ENCODE measurements around the gene DAP3. TPM values are rescaled to one million over a fixed set of nuclear protein-coding genes. Genes with fewer than 3 reads are reported as not detected.
A peak's percentile ranks its signal among the peaks of the same experiment; 100 is the strongest.
"Not testable (repeated sequence)": the region's sequence is repeated elsewhere in the genome, so short reads cannot be mapped to it uniquely, and the experiment has no call there.

The DAP3 gene
- total RNA-seq, 1 donor from 2014 or later = 91.2 TPM

DNA sequence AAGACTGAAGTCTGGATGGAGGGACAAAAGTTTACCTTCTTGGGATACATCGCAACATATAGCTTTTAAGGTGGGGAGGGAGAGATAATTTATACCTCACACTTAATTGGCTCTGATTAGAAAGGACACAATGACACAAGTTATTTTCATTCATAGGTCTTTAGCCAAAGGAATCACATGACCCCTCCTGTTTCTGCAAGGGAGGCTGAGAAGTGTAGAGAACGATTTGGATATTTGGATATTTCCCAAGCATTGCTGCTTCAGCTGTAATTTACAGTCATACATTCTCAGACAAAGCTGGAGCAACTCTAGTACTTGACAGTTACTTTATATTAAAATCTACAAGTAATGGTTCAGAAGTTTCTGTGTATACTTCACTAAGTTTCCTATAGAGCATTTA, 24.2 kb downstream of the DAP3 start:
- intact Hi-C loops (cut with DNase I) = no loop called here

DNA sequence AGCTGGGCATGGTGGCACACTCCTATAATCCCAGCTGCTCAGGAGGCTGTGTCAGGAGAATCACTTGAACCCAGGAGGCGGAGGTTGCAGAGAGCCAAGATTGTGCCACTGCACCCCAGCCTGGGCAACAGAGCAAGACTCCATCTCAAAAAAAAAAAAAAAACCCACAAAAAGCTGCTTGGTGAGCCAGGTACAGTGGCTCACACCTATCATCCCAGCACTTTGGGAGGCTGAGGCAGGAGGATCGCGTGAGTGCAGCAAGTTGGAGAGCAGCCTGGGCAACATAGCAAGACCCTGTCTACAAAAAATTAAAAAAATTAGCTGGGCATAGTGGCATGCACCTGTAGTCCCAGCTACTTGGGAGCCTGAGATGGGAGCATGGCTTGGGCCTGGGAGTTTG, 26.2 kb downstream of the DAP3 start:
- intact Hi-C loops (cut with DNase I); DNase-seq (ENCODE audit: low spot score): not testable (repeated sequence)

More for the DNA sequence above, 24.2 kb downstream of the DAP3 start:
- no peak for DNase-seq (ENCODE audit: low spot score)

DNA sequence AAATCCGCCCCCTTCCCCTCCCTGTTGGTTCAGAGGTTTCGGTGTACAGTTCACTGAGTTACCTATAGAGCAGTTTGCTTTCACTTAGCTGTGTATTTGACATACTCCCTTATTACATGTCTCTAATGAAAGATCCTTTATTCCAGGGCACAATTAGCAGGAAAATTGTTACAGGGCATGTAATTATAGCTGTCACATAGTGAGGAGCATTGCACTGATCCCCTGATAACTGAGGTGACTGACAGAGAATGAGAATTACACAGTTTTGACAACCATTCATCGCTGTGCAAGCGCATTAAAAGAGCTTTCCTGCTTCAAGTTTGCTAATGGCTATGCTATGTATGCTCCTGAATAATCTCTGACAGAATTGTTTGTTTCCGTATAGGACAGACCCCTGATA, 26.9 kb downstream of the DAP3 start:
- intact Hi-C loops (cut with DNase I) = no loop called here
- DNase-seq (ENCODE audit: low spot score) = no peak

DNA sequence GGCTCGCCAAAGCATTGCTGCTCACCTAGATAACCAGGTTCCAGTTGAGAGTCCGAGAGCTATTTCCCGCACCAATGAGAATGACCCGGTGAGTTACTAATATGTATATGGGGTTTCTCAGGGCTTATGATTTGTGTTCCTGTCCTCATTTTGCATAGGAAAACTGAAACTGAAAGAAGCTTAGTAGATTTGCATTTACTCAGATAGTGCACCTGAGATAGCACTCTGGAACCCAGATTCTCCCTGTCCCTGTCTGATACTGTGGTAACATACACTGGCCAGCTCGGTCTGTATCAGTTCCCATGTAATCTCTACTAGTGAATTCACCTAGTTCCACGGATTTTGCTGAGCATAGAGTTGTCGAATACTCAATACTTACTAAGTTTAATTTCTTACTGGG, 28.1 kb downstream of the DAP3 start:
- DNase-seq (ENCODE audit: low spot score) = no peak
- intact Hi-C loops (cut with DNase I) = no loop called here

DNA sequence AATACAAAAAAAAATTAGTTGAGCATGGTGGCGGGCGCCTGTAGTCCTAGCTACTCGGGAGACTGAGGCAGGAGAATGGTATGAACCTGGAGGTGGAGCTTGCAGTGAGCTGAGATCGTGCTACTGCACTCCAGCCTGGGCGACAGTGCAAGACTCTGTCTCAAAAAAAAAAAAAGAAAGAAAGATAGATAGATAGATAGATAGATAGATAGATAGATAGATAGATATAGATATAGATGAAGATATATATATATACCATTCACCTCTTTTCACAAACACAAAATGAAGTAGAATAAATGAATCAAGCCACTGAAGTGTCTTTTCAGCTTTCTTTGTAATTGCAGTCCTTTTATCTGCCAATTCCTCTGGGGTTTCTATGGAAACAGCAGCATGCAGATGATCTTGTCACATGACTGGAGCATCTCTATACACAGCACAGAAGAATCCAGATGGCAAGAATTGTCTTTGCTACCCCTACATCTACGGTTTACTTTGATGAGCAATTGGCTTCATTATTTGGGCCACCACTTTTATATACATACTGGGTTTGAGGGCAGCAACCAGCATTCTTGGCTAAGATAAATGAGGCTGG, 29.7 kb downstream of the DAP3 start:
- DNase-seq (ENCODE audit: low spot score); intact Hi-C loops (cut with DNase I): not testable (repeated sequence)

DNA sequence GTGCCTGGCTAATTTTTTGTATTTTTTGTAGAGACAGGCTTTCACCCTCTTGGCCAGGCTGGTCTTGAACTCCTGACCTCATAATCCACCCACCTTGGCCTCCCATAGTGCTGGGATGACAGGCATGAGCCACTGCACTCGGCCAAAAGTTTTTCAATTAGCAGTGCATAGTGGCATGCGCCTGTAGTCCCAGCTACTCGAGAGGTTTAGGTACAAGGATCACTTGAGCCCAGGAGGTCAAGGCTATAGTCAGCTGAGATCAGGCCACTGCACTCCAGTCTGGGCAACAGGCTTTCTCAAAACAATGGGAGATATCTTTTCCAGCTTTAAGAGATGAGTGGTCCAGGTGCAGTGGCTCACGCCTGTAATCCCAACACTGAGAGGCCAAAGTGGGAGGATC, 30.8 kb downstream of the DAP3 start:
- intact Hi-C loops (cut with DNase I) = no loop called here

DNA sequence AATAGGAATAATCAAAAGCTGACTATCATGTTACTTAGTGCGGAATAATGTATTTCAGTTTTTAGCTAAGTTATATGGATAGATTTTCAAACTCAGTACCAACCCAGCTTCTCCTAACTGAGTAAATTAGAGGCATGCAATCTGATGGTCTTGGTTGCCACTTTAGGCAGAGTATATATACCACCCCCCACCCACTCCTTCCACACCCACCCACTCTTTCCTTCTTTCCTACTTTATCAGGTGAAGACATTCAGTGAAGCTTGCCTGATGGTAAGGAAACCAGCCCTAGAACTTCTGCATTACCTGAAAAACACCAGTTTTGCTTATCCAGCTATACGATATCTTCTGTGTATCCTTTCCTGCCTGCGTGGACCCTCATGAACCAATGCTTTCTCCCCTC, 36.3 kb downstream of the DAP3 start:
- intact Hi-C loops (cut with DNase I) = no loop called here
- DNase-seq (ENCODE audit: low spot score) = no peak

More for the DNA sequence above, 30.8 kb downstream of the DAP3 start:
- no peak for DNase-seq (ENCODE audit: low spot score)

DNA sequence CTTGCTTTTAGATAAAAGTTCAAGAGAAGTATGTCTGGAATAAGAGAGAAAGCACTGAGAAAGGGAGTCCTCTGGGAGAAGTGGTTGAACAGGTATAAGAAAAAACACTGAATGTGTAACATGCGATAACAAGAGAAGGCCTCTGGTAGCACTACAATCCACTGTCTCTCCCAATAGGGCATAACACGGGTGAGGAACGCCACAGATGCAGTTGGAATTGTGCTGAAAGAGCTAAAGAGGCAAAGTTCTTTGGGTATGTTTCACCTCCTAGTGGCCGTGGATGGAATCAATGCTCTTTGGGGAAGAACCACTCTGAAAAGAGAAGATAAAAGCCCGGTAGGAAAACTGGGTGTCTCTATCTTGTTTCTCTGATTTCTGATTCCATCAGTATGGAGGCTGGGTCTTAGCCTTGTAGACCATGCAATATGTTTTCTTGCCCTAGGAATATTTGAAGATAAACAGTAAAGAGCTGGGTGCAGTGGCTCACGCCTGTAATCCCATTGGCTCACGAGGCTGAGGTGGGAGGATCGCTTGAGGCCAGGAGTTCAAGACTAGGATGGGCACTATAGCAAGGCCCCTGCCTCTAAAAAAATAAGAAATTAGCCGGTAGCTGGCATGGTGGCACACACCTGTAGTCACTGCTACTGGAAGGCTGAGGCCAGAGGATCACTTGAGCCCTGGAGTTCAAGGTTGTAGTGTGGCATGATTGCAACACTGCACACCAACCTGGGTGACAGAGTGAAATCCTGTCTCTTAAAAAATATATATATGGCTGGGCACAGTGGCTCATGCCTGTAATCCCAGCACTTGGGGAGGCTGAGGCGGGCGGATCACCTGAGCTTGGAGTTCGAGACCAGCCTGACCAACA, 40.4 kb downstream of the DAP3 start:
- intact Hi-C loops (cut with DNase I) = no loop called here
- no peak for DNase-seq (ENCODE audit: low spot score)

DNA sequence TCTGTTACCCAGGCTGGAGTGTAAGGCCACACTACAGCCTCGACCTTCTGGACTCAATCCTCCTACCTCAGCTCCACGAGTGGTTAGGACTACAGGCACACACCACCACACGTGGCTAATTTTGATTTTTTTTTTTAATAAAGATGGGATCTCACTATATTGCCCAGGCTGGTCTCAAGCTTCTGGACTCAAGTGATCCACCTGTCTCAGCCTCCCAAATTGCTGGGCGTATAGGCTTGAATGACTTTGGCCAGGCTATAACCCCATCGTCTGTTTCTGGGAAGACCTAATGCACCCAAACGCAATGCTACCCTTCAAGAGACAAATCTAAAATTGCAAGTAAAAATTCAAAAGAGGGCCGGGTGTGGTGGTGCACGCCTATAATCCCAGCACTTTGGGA, 52.1 kb downstream of the DAP3 start:
- intact Hi-C loops (cut with DNase I) = no loop called here
- DNase-seq (ENCODE audit: low spot score) = no peak

DNA sequence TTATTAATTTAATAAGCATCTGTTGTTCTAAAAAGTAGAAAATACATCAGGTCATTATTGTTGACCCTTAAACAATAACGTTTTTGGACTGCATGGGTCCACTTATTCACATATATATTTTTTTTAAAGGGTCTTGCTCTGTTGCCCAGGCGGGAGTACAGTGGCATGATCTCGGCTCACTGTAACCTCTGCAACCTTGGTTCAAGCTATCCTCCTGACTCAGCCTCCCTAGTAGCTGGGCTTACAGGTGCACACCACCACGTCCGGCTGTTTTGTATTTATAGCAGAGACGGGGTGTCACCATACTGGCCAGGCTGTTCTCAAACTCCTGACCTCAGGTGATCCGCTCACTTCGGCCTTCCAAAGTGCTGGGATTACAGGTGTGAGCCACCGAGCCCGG, 53.0 kb downstream of the DAP3 start:
- intact Hi-C loops (cut with DNase I) = no loop called here
- DNase-seq (ENCODE audit: low spot score) = no peak

DNA sequence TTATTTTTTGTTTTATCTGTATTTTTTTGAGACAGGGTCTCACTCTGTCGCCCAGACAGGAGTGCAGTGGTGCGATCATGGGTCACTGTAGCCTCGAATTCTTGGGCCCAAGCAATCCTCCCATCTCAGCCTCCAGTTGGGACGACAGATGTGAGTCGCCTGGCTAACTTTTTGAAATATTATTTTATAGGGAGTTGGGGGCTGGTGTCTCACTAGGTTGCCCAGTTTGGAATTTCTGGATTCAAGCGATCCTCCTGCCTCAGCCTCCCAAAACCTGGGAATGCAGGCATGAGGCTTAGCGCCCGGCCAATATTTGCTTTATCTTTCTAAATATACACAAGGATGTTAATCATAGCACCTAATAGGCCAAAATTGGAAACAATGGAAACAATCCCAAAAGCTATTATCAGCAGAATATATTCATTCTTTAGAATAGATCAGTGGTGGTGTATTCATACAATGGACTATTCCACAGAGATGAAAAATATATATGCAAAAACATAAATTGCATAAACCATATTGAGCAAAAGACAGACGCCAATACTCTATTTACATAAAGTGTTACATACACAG, 55.9 kb downstream of the DAP3 start:
- DNase-seq (ENCODE audit: low spot score) = no peak
- intact Hi-C loops (cut with DNase I) = no loop called here

DNA sequence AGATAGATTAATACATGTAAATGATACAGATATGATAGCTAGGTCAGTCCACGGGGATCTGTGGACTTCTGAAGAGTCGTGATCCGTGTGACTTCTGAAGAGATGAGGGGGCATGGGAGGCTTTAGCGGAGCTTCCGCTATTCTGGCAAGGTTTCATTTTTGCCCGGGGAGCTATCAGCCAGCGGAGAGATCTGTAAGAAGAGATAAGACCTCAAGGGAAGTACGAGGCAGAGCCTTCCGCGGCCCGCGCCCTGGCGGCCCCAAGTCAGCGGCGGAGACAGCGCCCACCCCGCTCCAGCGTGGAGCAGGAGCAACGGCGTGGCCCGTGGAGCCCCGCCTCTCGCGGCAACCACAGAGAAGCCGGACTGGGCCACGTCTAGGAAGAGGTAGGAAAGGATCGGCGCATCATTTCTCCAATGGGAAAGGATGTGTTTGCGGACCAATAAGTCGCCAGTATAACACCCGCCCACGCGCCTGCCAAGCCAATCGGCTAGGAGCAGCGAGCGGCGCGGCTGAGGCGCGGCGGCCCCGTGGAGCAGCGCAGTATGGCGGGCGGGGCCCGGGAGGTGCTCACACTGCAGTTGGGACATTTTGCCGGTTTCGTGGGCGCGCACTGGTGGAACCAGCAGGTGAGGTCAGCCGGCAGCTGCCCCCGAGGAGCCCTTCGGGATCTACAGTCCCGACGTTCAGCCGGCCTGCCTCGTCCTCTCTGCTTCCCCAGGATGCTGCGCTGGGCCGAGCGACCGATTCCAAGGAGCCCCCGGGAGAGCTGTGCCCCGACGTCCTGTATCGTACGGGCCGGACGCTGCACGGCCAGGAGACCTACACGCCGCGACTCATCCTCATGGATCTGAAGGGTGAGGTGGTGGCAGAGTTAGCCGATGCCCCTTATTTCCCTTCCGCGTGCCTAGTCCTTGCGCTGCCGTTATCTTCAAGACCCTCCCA, 56.7 kb downstream of the DAP3 start:
- intact Hi-C loops (cut with DNase I) = not testable (repeated sequence)
- peak; percentile 96 for DNase-seq (ENCODE audit: low spot score)

DNA sequence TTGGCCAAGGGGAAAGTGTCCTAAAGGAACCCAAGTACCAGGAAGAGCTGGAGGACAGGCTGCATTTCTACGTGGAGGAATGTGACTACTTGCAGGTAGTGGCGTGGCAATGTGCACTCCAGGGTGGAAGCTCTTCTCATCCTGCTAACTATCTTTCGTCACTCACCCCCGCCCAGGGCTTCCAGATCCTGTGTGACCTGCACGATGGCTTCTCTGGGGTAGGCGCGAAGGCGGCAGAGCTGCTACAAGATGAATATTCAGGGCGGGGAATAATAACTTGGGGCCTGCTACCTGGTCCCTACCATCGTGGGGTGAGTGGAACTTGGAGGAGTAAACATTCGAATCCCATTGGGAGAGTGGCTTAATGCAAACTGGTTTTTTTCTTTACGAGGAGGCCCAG, 58.7 kb downstream of the DAP3 start:
- intact Hi-C loops (cut with DNase I); DNase-seq (ENCODE audit: low spot score): not testable (repeated sequence)

DNA sequence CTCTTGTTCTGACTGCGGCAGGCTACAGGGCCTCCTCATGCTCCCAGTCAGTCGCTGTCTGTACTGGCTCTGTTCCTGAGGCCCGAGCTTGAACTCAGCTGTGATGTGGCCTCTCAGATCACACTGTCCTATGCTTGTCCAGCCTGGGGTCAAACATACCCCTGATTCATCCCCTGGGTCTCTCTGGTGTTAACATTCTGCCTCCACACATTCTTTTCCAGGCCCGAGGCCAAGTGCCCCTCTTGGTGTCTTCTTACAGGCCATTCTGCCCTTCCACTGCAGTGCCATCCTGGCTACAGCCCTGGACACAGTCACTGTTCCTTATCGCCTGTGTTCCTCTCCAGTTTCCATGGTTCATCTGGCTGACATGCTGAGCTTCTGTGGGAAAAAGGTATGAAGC, 59.2 kb downstream of the DAP3 start:
- intact Hi-C loops (cut with DNase I); DNase-seq (ENCODE audit: low spot score): not testable (repeated sequence)

DNA sequence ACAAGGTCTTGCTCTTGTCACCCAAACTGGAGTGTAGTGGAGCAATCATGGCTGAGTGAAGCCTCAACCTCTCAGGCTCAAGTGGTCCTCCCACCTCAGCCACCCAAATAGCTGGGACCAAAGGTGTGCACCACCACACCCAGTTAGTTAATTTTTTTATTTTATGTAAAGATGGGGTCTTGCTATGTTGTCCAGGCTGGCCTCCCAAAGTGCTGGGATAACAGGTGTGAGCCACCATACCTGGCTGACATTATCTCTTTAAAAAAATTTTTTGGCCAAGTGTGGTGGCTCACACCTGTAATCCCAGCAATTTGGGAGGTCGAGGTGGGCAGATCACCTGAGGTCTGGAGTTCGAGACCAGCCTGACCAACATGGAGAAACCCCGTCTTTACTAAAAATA, 70.1 kb downstream of the DAP3 start:
- DNase-seq (ENCODE audit: low spot score) = not testable (repeated sequence)
- intact Hi-C loops (cut with DNase I) = loop anchor here (10.0 kb wide), 1 partner anchor 246 kb away; no protein-coding TSS in a partner anchor

DNA sequence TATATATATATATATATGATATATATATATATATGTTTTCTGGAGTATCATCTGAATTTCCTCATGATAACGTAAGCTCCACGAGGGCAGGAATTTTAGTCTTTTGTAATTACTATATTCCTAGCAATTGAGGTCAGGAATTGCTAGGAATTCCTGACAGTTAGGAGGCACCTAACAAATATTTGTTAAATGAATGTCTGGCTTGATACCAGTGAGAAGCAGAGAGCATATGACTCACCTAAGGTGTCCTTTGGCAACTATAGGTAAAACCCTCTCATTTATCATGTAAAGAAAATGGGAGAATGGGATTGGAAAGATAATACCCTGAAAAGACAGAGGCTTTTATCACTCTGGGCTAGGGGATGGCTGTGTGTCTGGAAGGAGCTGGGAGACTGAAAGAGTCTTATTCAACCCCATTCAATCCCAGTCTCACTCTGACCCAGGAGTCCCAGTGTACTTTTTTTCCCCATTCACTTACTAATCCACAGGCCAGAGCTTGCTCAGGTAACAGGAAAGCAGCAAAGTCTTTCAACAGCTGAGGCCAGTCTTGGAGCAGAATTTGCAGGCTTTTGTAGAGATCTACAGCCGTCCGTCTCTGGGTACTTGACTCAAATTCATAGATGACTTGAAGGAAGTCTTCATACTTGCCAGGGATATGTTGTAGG, 71.2 kb downstream of the DAP3 start:
- no peak for DNase-seq (ENCODE audit: low spot score)
- intact Hi-C loops (cut with DNase I) = loop anchor here (10.0 kb wide), 1 partner anchor 245 kb away; no protein-coding TSS in a partner anchor

DNA sequence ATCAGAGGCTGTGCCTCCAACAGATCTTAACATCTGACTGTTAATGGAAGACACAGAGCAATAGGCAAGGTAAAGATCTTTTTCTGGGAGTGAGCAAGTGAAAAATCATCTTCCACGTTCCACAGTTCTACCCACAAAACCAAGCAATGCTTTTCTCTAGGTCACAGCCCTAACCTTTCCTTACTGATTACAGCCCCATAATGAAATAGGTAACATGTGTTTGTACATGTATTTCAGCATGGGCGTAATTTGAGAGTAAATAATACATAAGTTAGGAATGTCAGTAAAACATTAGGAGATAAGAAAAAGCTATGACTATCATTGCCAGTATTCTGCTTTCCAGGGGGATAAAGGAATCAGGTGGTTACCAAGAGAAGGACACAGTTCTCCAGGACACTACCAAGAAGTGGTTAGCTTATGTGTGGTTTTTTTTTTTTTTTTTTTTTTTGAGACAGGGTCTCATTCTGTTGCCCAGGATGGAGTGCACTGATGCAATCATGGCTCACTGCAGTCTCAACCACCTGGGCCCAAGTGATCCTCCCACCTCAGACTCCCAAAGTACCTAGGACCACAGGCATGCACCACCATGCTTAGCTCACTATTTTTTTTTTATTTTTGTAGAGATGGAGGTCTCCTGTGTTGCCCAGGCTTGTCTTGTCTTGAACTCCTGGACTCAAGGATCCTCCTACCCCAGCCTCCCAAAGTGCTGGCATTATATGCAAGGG, 72.0 kb downstream of the DAP3 start:
- intact Hi-C loops (cut with DNase I) = no loop called here
- DNase-seq (ENCODE audit: low spot score) = no peak

DNA sequence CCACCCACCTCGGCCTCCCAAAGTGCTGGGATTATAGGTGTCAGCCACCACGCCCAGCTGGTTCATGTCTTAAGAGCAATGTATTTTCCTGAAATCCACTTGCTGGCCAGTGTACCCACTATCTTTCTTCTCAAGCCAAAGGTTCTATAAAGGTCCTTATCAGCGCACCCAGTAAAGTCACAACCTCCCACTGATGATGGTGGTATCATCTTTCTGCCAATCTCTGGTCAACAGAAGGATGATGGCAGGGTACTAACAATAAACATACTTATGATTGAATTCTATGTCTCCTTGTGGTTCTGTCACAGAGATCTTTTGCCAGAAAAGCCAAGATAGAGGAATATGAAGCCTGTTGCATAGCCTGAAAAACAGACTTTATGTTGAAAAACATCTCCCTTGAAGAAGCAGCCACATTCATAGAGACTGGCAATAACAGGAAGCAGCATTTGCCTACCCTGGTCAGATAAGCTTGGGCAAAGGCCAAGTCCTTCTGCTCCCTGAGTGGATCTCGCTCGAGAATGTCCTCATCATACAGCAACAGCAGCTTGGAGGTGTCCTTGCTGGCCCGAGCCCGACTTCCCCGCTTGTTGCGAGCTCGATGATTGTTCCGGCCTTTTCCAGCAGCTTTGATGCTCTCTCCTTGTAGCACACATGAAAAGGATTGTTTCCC, 73.0 kb downstream of the DAP3 start:
- intact Hi-C loops (cut with DNase I) = no loop called here

More for the DNA sequence above, 73.0 kb downstream of the DAP3 start:
- DNase-seq (ENCODE audit: low spot score) = no peak

Measured in cardiac septum (tissue), 1 donor.